Lung (tissue), 12 donors: ENCODE measurements around the gene MRPS10. TPM values are rescaled to one million over a fixed set of nuclear protein-coding genes. Genes with fewer than 3 reads are reported as not detected.

ENCODE experiments used
- ATAC-seq: fragments of 200-7000 bp; cut with Tn5 transposase; one replicate; pipeline ENCODE4 v1.9.1; 2020; ENCODE audit warnings: moderate number of reproducible peaks; ENCODE audit not compliant: insufficient read depth, low FRiP score
- DNase-seq, 3 donors: peaks; one replicate each; pipeline ENCODE4 v3.0.0-alpha.2; 2013 to 2017
- H3K27ac ChIP-seq, 2 donors: one replicate each; pipeline ENCODE4 v1.5.1; 2013; ENCODE audit warnings: mild to moderate bottlenecking in 2 of 2, moderate library complexity in 2 of 2, control low read depth in 1 of 2, inconsistent platforms in 1 of 2, low read depth in 1 of 2, low read length in 1 of 2
- H3K27me3 ChIP-seq, 3 donors: one replicate each; pipeline ENCODE4 v1.5.1; 2013; ENCODE audit warnings: low read length in 2 of 3; ENCODE audit not compliant: control insufficient read depth in 3 of 3, insufficient read depth in 3 of 3
- H3K36me3 ChIP-seq, 4 donors: one replicate each; pipeline ENCODE4 v1.5.1; 2013; ENCODE audit warnings: low read length in 4 of 4, mild to moderate bottlenecking in 1 of 4, moderate library complexity in 1 of 4; ENCODE audit not compliant: control insufficient read depth in 4 of 4, insufficient read depth in 4 of 4
- H3K4me1 ChIP-seq, 5 donors: one replicate each; pipeline ENCODE4 v1.5.1; 2013; ENCODE audit warnings: low read length in 5 of 5, mild to moderate bottlenecking in 2 of 5, moderate library complexity in 1 of 5; ENCODE audit not compliant: control insufficient read depth in 5 of 5, insufficient read depth in 5 of 5
- H3K4me3 ChIP-seq: one replicate; pipeline ENCODE4 v1.5.1; 2013; ENCODE audit warnings: mild to moderate bottlenecking, control low read depth, moderate library complexity
- H3K9ac ChIP-seq, 2 donors: one replicate each; pipeline ENCODE4 v1.5.1; 2013; ENCODE audit warnings: low read length in 2 of 2, control low read depth in 1 of 2; ENCODE audit not compliant: insufficient read depth in 1 of 2
- H3K9me3 ChIP-seq, 4 donors: one replicate each; pipeline ENCODE4 v1.5.1; 2013; ENCODE audit warnings: low read length in 3 of 4, mild to moderate bottlenecking in 1 of 4, moderate library complexity in 1 of 4; ENCODE audit not compliant: control insufficient read depth in 4 of 4, insufficient read depth in 3 of 4
- CTCF ChIP-seq: IDR thresholded peaks from 2 replicates; pipeline ENCODE4 v1.5.1; 2012; ENCODE audit warnings: mild to moderate bottlenecking; ENCODE audit errors: control extremely low read depth, extremely low read depth
- WGBS, 2 donors: extraction: QIAGEN DNeasy Blood & Tissue Kit; methylation state at CpG; one replicate each; pipeline ENCODE4 v1.1.7; 2013; 5-methylcytosine and 5-hydroxymethylcytosine counted together
- polyA plus RNA-seq, 2 donors: library from polyadenylated mRNA; stranded (reverse); fragments of 200-250 nt; gene quantifications; one replicate each; pipeline ENCODE4 v1.2.1, GENCODE V29; 2013
- total RNA-seq, 2 donors: library from RNA; depleted of rRNA in 1 of 2; stranded (reverse); fragments of >200 nt in 1 of 2; gene quantifications; one replicate each; pipeline ENCODE4 v1.2.1, GENCODE V29; 2014 to 2021
- donor health status: control.
- donor health status: control.
- donor health status: Bipolar disorder and iron deficiency.
- donor health status: healthy.
- donor health status: DM: yes; HTN: yes; CAD: no.

MRPS10 gene
- total and polyA plus RNA-seq, 4 donors = 19.7 to 26.5 (median 22.5) TPM

GRCh38 chr6:42236030-42236429 is 18.4 kb upstream of the MRPS10 start:
- H3K27ac ChIP-seq = no peak overlapping the region
- peaks cover 0 to 26% (median 5%) of the 10 kb centered on the region in 4 donors for H3K36me3 ChIP-seq
- H3K4me3 ChIP-seq = no peak overlapping the region
- H3K9ac ChIP-seq = no peak overlapping the region
- no peaks in the 10 kb centered on the region for H3K27me3 ChIP-seq
- H3K9me3 ChIP-seq = no peaks in the 10 kb centered on the region
- DNase-seq (no peak), ATAC-seq (no peak)
- no peak for TF ChIP-seq CTCF
- WGBS, 2 donors = 92 to 93% methylated on average over 9 of the region's 9 CpGs
- H3K4me1 ChIP-seq = peaks cover 0 to 1% (median 0%) of the 10 kb centered on the region in 5 donors

DNA sequence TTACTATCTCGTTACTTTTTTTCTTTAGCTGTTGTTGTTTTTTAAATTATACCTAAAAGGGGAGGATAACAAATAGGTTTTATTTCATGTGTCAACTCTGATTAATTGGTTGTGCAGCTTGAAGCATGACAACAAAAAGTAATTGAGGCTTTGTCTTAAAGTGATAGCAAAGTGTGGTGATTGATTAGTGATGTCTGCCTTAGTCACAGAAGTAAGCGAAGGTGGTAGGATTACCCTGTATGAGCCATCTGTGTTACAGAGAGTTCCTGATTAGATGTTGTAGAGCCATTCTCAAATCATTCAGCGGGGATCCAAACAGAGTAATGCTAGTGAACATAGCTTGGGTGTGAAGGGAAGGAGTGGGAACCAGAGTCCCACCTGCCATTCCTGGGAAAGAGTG is 14.4 kb upstream of the MRPS10 start:
- ATAC-seq (no peak), DNase-seq (no peak)
- H3K4me1 ChIP-seq = peaks cover 0 to 24% (median 5%) of the 10 kb centered on the region in 5 donors
- no peak overlapping the region for H3K4me3 ChIP-seq
- no peak overlapping the region for H3K9ac ChIP-seq
- no peak for TF ChIP-seq CTCF
- H3K27me3 ChIP-seq = no peaks in the 10 kb centered on the region
- H3K9me3 ChIP-seq = no peaks in the 10 kb centered on the region
- H3K27ac ChIP-seq = no peak overlapping the region
- 92 to 95% methylated on average over 3 of the region's 3 CpGs for WGBS, 2 donors
- H3K36me3 ChIP-seq = peaks cover 0 to 30% (median 11%) of the 10 kb centered on the region in 4 donors

- WGBS, 2 donors = 79 to 87% methylated on average over 8 of the region's 8 CpGs
- DNase-seq (peak; percentile 79 to 87 (median 85)), ATAC-seq (no peak)
- Histone ChIP-seq H3K9ac (no peak overlapping the region), H3K4me1 (peaks cover 0 to 38% (median 10%) of the 10 kb centered on the region in 5 donors), H3K27ac (no peak overlapping the region), H3K9me3 (no peaks in the 10 kb centered on the region), H3K27me3 (no peaks in the 10 kb centered on the region), H3K36me3 (peaks cover 0 to 25% (median 7%) of the 10 kb centered on the region in 4 donors), H3K4me3 (no peak overlapping the region)
- TF ChIP-seq CTCF = no peak
Observed at GRCh38 chr6:42230345-42231321, 13.0 kb upstream of the MRPS10 start.
